Activated B cell treated with CpG ODN at 0.5 μM for 24 hours (primary cell): ENCODE data around the gene OR51I1. TPM values are rescaled to one million over a fixed set of nuclear protein-coding genes. Genes with fewer than 3 reads are reported as not detected.

Source experiments
- ATAC-seq: fragments of 200-7000 bp; cut with Tn5 transposase; one replicate; pipeline ENCODE4 v1.10.0; 2021; ENCODE audit warnings: low read depth, mild to moderate bottlenecking, moderate library complexity
- CTCF ChIA-PET: fragments of 350-600 bp; sonication (Branson Sonifier 250); formaldehyde crosslinking; loops from one replicate; lab custom pipeline; 2021; ENCODE audit warnings: antibody characterized with exemption; lab: Charles Lee
- POLR2A ChIA-PET: fragments of 350-600 bp; sonication (Branson Sonifier 250); formaldehyde crosslinking; loops from one replicate; lab custom pipeline; 2021; ENCODE audit warnings: antibody characterized with exemption; lab: Charles Lee
- DNase-seq: peaks from one replicate; pipeline ENCODE4 v3.0.0; 2022
- H3K27ac Mint-ChIP-seq: one replicate; pipeline ENCODE4 v1.8.0; 2020; ENCODE audit warnings: mixed read lengths
- H3K27me3 Mint-ChIP-seq: one replicate; pipeline ENCODE4 v1.8.0; 2021; ENCODE audit warnings: mixed read lengths
- H3K36me3 Mint-ChIP-seq: one replicate; pipeline ENCODE4 v1.8.0; 2021; ENCODE audit warnings: low read depth, mixed read lengths
- H3K4me1 Mint-ChIP-seq: one replicate; pipeline ENCODE4 v1.8.0; 2021; ENCODE audit warnings: mixed read lengths
- H3K4me3 Mint-ChIP-seq: one replicate; pipeline ENCODE4 v1.8.0; 2020; ENCODE audit warnings: mild to moderate bottlenecking, mixed read lengths
- H3K9me3 Mint-ChIP-seq: one replicate; pipeline ENCODE4 v1.8.0; 2020; ENCODE audit warnings: mixed read lengths
- CTCF ChIP-seq: fragments of 200-600 bp; IDR thresholded peaks from one replicate; pipeline ENCODE4 v1.8.0; 2022; ENCODE audit warnings: antibody characterized with exemption, mild to moderate bottlenecking
- intact Hi-C: fragments of 100-400 bp; cut with micrococcal nuclease; formaldehyde crosslinking; loops from one replicate; pipeline ENCODE4 v1.15.1; 2024
- total RNA-seq: library from RNA; stranded (reverse); gene quantifications from 2 replicates; pipeline ENCODE4 v1.2.3, GENCODE V29; 2022

Gene OR51I1
- total RNA-seq, 1 donor from 2014 or later, result not detected

- no peak for ATAC-seq
- H3K4me1 Mint-ChIP-seq, result no peaks in the 10 kb centered on the region
- no peaks in the 10 kb centered on the region for H3K36me3 Mint-ChIP-seq
- TF ChIP-seq CTCF, result no peak
- no peak overlapping the region for H3K4me3 Mint-ChIP-seq
- intact Hi-C loops, result no loop called here
- DNase-seq, result no peak
- ChIA-PET POLR2A (no interaction called here), CTCF (no interaction called here)
- H3K9me3 Mint-ChIP-seq, result no peaks in the 10 kb centered on the region
- peaks cover 2% of the 10 kb centered on the region for H3K27me3 Mint-ChIP-seq
- no peak overlapping the region for H3K27ac Mint-ChIP-seq
Observed at GRCh38 chr11:5486003-5486402, 44.7 kb upstream of the OR51I1 start.

DNA sequence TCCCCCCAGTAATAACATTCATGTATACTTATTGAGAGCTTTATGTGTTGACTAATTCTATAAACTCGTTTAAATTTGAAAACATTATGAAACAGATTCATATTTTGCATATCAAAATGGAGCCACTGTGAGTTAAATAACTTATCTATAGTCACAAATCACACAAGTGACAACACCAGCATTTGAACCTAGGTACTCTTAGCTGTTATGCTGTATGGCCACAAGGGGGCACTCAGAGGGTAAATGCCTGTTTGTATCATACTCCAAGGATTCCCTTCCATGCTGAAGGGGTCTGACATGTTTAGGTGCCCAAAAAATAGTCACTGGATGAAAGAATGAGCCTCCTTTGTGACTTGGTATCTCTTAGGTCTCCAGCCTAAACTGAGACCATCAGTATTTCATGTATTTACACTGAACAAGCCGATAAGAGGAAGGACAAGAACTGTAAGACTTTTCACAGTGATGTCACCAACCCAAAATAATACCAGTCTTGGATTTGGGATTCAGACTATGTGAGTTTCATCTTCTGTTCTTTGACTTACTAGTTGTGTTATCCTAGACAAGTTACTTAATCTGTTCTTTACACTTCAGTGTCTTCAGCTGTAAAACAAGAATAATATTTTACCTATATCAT is 35.0 kb upstream of the OR51I1 start:
- no peaks in the 10 kb centered on the region for H3K36me3 Mint-ChIP-seq
- POLR2A ChIA-PET, result interaction anchor here (0.6 kb wide), 1 partner anchor 333 kb away, joined by 3 read pairs; no protein-coding TSS in a partner anchor
- H3K27ac Mint-ChIP-seq, result no peak overlapping the region
- no peaks in the 10 kb centered on the region for H3K9me3 Mint-ChIP-seq
- peaks cover 13% of the 10 kb centered on the region for H3K27me3 Mint-ChIP-seq
- no peaks in the 10 kb centered on the region for H3K4me1 Mint-ChIP-seq
- intact Hi-C loops, result loop anchor here (1.0 to 10.0 kb wide), 4 partner anchors 236 to 415 kb away; partner anchors contain the start of gene OR52N2
- CTCF ChIA-PET, result interaction anchor here (1.0 to 2.3 kb wide), 8 partner anchors 30 to 415 kb away, joined by 3 to 10 read pairs (median 6); partner anchors contain the start of genes OR52N2 and TRIM5
- H3K4me3 Mint-ChIP-seq, result no peak overlapping the region
- ATAC-seq (peak; percentile 52), DNase-seq (no peak)
- TF ChIP-seq CTCF, result no peak

- intact Hi-C loops, result loop anchor here (10.0 kb wide), 1 partner anchor 349 kb away; no protein-coding TSS in a partner anchor
- ChIA-PET CTCF (no interaction called here), POLR2A (no interaction called here)
Observed at GRCh38 chr11:5473921-5474320, 32.6 kb upstream of the OR51I1 start.

DNA sequence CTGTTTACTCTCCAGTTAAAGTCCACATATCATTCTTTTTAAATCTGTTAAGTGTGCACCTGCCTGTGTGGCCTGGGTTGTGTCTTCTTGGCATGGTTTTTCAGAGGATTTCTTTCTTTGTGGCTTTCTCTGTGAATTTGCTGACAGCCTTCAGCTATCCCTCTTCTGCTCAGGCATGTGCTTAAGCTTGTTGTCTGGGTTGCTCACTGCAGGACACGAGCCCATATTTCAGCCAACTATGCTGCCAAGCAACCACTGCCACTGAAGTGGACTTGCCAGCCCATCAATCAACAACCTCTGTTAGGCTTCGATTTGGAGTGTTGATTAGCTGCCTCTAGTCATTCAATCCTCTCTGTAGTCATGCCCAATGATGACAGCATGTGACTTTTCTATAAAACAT is 26.2 kb upstream of the OR51I1 start:
- DNase-seq, result no peak
- intact Hi-C loops, result no loop called here
- POLR2A ChIA-PET, result no interaction called here
- no peak for TF ChIP-seq CTCF
- no peaks in the 10 kb centered on the region for H3K36me3 Mint-ChIP-seq
- CTCF ChIA-PET, result no interaction called here
- ATAC-seq, result no peak
- no peaks in the 10 kb centered on the region for H3K4me1 Mint-ChIP-seq
- H3K4me3 Mint-ChIP-seq, result no peak overlapping the region
- H3K9me3 Mint-ChIP-seq, result no peaks in the 10 kb centered on the region
- peaks cover 4% of the 10 kb centered on the region for H3K27me3 Mint-ChIP-seq
- no peak overlapping the region for H3K27ac Mint-ChIP-seq

More at GRCh38 chr11:5473921-5474320, 32.6 kb upstream of the OR51I1 start:
- no peak overlapping the region for H3K4me3 Mint-ChIP-seq
- ATAC-seq, result no peak
- peaks cover 13% of the 10 kb centered on the region for H3K27me3 Mint-ChIP-seq
- H3K4me1 Mint-ChIP-seq, result no peaks in the 10 kb centered on the region
- no peak for DNase-seq
- no peaks in the 10 kb centered on the region for H3K9me3 Mint-ChIP-seq
- no peak for TF ChIP-seq CTCF
- no peak overlapping the region for H3K27ac Mint-ChIP-seq
- no peaks in the 10 kb centered on the region for H3K36me3 Mint-ChIP-seq

GRCh38 chr11:5460983-5461621 is 19.8 kb upstream of the OR51I1 start:
- ChIA-PET CTCF (no interaction called here), POLR2A (no interaction called here)
- Mint-ChIP-seq H3K9me3 (no peaks in the 10 kb centered on the region), H3K27ac (no peak overlapping the region), H3K4me1 (no peaks in the 10 kb centered on the region), H3K27me3 (peaks cover 4% of the 10 kb centered on the region), H3K36me3 (no peaks in the 10 kb centered on the region), H3K4me3 (no peak overlapping the region)
- ATAC-seq (no peak), DNase-seq (no peak)
- intact Hi-C loops, result no loop called here
- TF ChIP-seq CTCF, result no peak
